Measurements from ENCODE around the gene ALOX12B. TPM values are rescaled to one million over a fixed set of nuclear protein-coding genes. Genes with fewer than 3 reads are reported as not detected.
A peak's percentile ranks its signal among the peaks of the same experiment; 100 is the strongest.

ALOX12B gene
- total RNA-seq, 2 experiments from 2014 or later, result 3.3 to 3.6 TPM

GRCh38 chr17:8074554-8074953 is 13.0 kb downstream of the ALOX12B start:
- no peak overlapping the region for H3K27ac Mint-ChIP-seq
- peaks cover 31% of the 10 kb centered on the region for H3K27me3 Mint-ChIP-seq
- ATAC-seq (no peak), DNase-seq (no peak)
- POLR2A ChIA-PET, result interaction anchor here (0.5 to 0.7 kb wide), 3 partner anchors 17 to 151 kb away, joined by 3 read pairs; partner anchors contain the start of gene AURKB
- intact Hi-C loops (cut with DNase I, micrococcal nuclease), result loop anchor here in 1 of 2 experiments (10.0 kb wide), 1 partner anchor 670 kb away; the partner anchor contains the start of gene CCDC42
- H3K36me3 Mint-ChIP-seq (ENCODE audit: low read depth), result no peaks in the 10 kb centered on the region
- peaks cover 23% of the 10 kb centered on the region for H3K4me1 Mint-ChIP-seq
- H3K4me3 Mint-ChIP-seq, result no peak overlapping the region
- CTCF ChIA-PET, result interaction anchor here (0.6 to 20.9 kb wide), 33 partner anchors 10 to 523 kb away, joined by 3 to 315 read pairs (median 5); partner anchors contain the start of genes ALOX12B, ALOXE3, HES7 and SLC25A35
- no peaks in the 10 kb centered on the region for H3K9me3 Mint-ChIP-seq (ENCODE audit: low read depth)

GRCh38 chr17:8073627-8074484 is 13.7 kb downstream of the ALOX12B start:
- H3K9me3 Mint-ChIP-seq (ENCODE audit: low read depth), result no peaks in the 10 kb centered on the region
- POLR2A ChIA-PET, result interaction anchor here (0.6 to 0.7 kb wide), 3 partner anchors 45 to 147 kb away, joined by 3 to 5 read pairs (median 3); partner anchors contain the start of gene AURKB
- ATAC-seq (peak; percentile 93), DNase-seq (peak; percentile 94)
- H3K4me3 Mint-ChIP-seq, result peak overlapping the region; percentile 66
- H3K36me3 Mint-ChIP-seq (ENCODE audit: low read depth), result no peaks in the 10 kb centered on the region
- intact Hi-C loops (cut with DNase I, micrococcal nuclease), result loop anchor here in 1 of 2 experiments (1.0 to 10.0 kb wide), 2 partner anchors 14 to 671 kb away; partner anchors contain the start of gene CCDC42
- H3K27ac Mint-ChIP-seq, result peak overlapping the region; percentile 66
- H3K27me3 Mint-ChIP-seq, result peaks cover 31% of the 10 kb centered on the region
- CTCF ChIA-PET, result interaction anchor here (0.5 to 20.9 kb wide), 49 partner anchors 11 to 522 kb away, joined by 3 to 315 read pairs (median 4); partner anchors contain the start of genes ALOX12B, ALOXE3, CHD3 and HES7
- H3K4me1 Mint-ChIP-seq, result peaks cover 20% of the 10 kb centered on the region

- H3K4me3 Mint-ChIP-seq, result peak overlapping the region; percentile 66
- peaks cover 20% of the 10 kb centered on the region for H3K4me1 Mint-ChIP-seq
- peak; percentile 43 for ATAC-seq
- peaks cover 31% of the 10 kb centered on the region for H3K27me3 Mint-ChIP-seq
- ChIA-PET POLR2A (no interaction called here), CTCF (interaction anchor here (0.5 to 20.9 kb wide), 30 partner anchors 12 to 329 kb away, joined by 3 to 315 read pairs (median 5); partner anchors contain the start of genes ALOX12B, ALOXE3, CHD3 and HES7)
- H3K36me3 Mint-ChIP-seq (ENCODE audit: low read depth), result no peaks in the 10 kb centered on the region
- intact Hi-C loops (cut with DNase I, micrococcal nuclease), result loop anchor here in 1 of 2 experiments (1.0 to 10.0 kb wide), 2 partner anchors 13 to 672 kb away; partner anchors contain the start of gene CCDC42
- H3K9me3 Mint-ChIP-seq (ENCODE audit: low read depth), result no peaks in the 10 kb centered on the region
- peak; percentile 54 for DNase-seq
- H3K27ac Mint-ChIP-seq, result peak overlapping the region; percentile 4
These were observed 14.6 kb downstream of the ALOX12B start for GRCh38 chr17:8072729-8073461.

- intact Hi-C loops (cut with DNase I, micrococcal nuclease), result loop anchor here in 1 of 2 experiments (10.0 kb wide), 1 partner anchor 672 kb away; the partner anchor contains the start of gene CCDC42
- ChIA-PET POLR2A (interaction anchor here (0.6 kb wide), 1 partner anchor 52 kb away, joined by 3 read pairs; the partner anchor contains the start of gene HES7), CTCF (interaction anchor here (1.4 to 20.9 kb wide), 5 partner anchors 11 to 54 kb away, joined by 3 to 315 read pairs (median 10); partner anchors contain the start of gene ALOXE3)
- H3K9me3 Mint-ChIP-seq (ENCODE audit: low read depth), result no peaks in the 10 kb centered on the region
- no peak overlapping the region for H3K27ac Mint-ChIP-seq
- H3K4me3 Mint-ChIP-seq, result peak overlapping the region; percentile 66
- no peaks in the 10 kb centered on the region for H3K36me3 Mint-ChIP-seq (ENCODE audit: low read depth)
- peaks cover 20% of the 10 kb centered on the region for H3K4me1 Mint-ChIP-seq
- DNase-seq (no peak), ATAC-seq (no peak)
- peaks cover 31% of the 10 kb centered on the region for H3K27me3 Mint-ChIP-seq
These were observed 15.2 kb downstream of the ALOX12B start for GRCh38 chr17:8072341-8072728.

GRCh38 chr17:8071496-8071895 is 16.0 kb downstream of the ALOX12B start:
- POLR2A ChIA-PET, result interaction anchor here (0.6 kb wide), 1 partner anchor 13 kb away, joined by 3 read pairs; no protein-coding TSS in a partner anchor
- H3K27me3 Mint-ChIP-seq, result peaks cover 31% of the 10 kb centered on the region
- no peaks in the 10 kb centered on the region for H3K36me3 Mint-ChIP-seq (ENCODE audit: low read depth)

GRCh38 chr17:8069587-8069860 is 18.0 kb downstream of the ALOX12B start:
- CTCF ChIA-PET, result interaction anchor here (0.6 to 20.9 kb wide), 6 partner anchors 8 to 177 kb away, joined by 3 to 315 read pairs (median 12); partner anchors contain the start of gene ALOXE3
- Mint-ChIP-seq H3K36me3 (ENCODE audit: low read depth) (no peaks in the 10 kb centered on the region), H3K27ac (no peak overlapping the region), H3K9me3 (ENCODE audit: low read depth) (no peaks in the 10 kb centered on the region), H3K4me3 (no peak overlapping the region), H3K4me1 (peaks cover 20% of the 10 kb centered on the region), H3K27me3 (peaks cover 26% of the 10 kb centered on the region)
- ATAC-seq, result no peak
- intact Hi-C loops (cut with DNase I, micrococcal nuclease), result no loop called here
- DNase-seq, result no peak
- POLR2A ChIA-PET, result interaction anchor here (0.5 kb wide), 1 partner anchor 181 kb away, joined by 4 read pairs; no protein-coding TSS in a partner anchor

More at GRCh38 chr17:8071496-8071895, 16.0 kb downstream of the ALOX12B start:
- no peaks in the 10 kb centered on the region for H3K9me3 Mint-ChIP-seq (ENCODE audit: low read depth)
- ATAC-seq (no peak), DNase-seq (no peak)
- peaks cover 20% of the 10 kb centered on the region for H3K4me1 Mint-ChIP-seq
- intact Hi-C loops (cut with DNase I, micrococcal nuclease), result loop anchor here in 1 of 2 experiments (10.0 kb wide), 1 partner anchor 673 kb away; the partner anchor contains the start of gene CCDC42
- CTCF ChIA-PET, result interaction anchor here (0.6 to 20.9 kb wide), 9 partner anchors 8 to 217 kb away, joined by 3 to 315 read pairs (median 4); partner anchors contain the start of genes ALOXE3, RANGRF and RNF227
- no peak overlapping the region for H3K27ac Mint-ChIP-seq
- H3K4me3 Mint-ChIP-seq, result no peak overlapping the region

GRCh38 chr17:8068736-8069586 is 18.6 kb downstream of the ALOX12B start:
- no peak for ATAC-seq
- intact Hi-C loops (cut with DNase I, micrococcal nuclease), result no loop called here
- peaks cover 15% of the 10 kb centered on the region for H3K4me1 Mint-ChIP-seq
- no peaks in the 10 kb centered on the region for H3K36me3 Mint-ChIP-seq (ENCODE audit: low read depth)
- DNase-seq, result no peak
- POLR2A ChIA-PET, result interaction anchor here (0.5 kb wide), 1 partner anchor 182 kb away, joined by 4 read pairs; no protein-coding TSS in a partner anchor
- H3K27me3 Mint-ChIP-seq, result peaks cover 24% of the 10 kb centered on the region
- CTCF ChIA-PET, result interaction anchor here (0.6 to 20.9 kb wide), 6 partner anchors 8 to 178 kb away, joined by 3 to 315 read pairs (median 8); no protein-coding TSS in a partner anchor
- H3K27ac Mint-ChIP-seq, result no peak overlapping the region
- no peak overlapping the region for H3K4me3 Mint-ChIP-seq
- no peaks in the 10 kb centered on the region for H3K9me3 Mint-ChIP-seq (ENCODE audit: low read depth)

- Mint-ChIP-seq H3K27me3 (peaks cover 23% of the 10 kb centered on the region), H3K9me3 (ENCODE audit: low read depth) (no peaks in the 10 kb centered on the region), H3K27ac (no peak overlapping the region), H3K36me3 (ENCODE audit: low read depth) (no peaks in the 10 kb centered on the region), H3K4me1 (peaks cover 4% of the 10 kb centered on the region), H3K4me3 (no peak overlapping the region)
- POLR2A ChIA-PET, result no interaction called here
- CTCF ChIA-PET, result interaction anchor here (0.6 to 20.9 kb wide), 2 partner anchors 7 to 105 kb away, joined by 3 to 315 read pairs; no protein-coding TSS in a partner anchor
- DNase-seq, result no peak
- ATAC-seq, result no peak
- intact Hi-C loops (cut with DNase I, micrococcal nuclease), result no loop called here
These were observed 19.7 kb downstream of the ALOX12B start for GRCh38 chr17:8067806-8068205.

GRCh38 chr17:8066841-8067775 is 20.4 kb downstream of the ALOX12B start:
- ATAC-seq (no peak), DNase-seq (no peak)
- Mint-ChIP-seq H3K27ac (no peak overlapping the region), H3K4me1 (no peaks in the 10 kb centered on the region), H3K27me3 (peaks cover 26% of the 10 kb centered on the region), H3K36me3 (ENCODE audit: low read depth) (no peaks in the 10 kb centered on the region), H3K4me3 (no peak overlapping the region), H3K9me3 (ENCODE audit: low read depth) (no peaks in the 10 kb centered on the region)
- ChIA-PET POLR2A (no interaction called here), CTCF (interaction anchor here (0.6 to 1.9 kb wide), 2 partner anchors 50 to 52 kb away, joined by 3 to 4 read pairs; no protein-coding TSS in a partner anchor)
- intact Hi-C loops (cut with DNase I, micrococcal nuclease), result no loop called here

All from activated CD4-positive, alpha-beta T cell treated with anti-CD3 and anti-CD28 coated beads for 36 hours (primary cell).